ENCODE measurements around the gene MTERF1. TPM values are rescaled to one million over a fixed set of nuclear protein-coding genes. Genes with fewer than 3 reads are reported as not detected.

Gene MTERF1
- total and polyA plus RNA-seq, 2 experiments from 2014 or later: 14.5 to 19.7 TPM

- ATAC-seq (no peak), DNase-seq (ENCODE audit: low spot score) (no peak)
- TF ChIP-seq ZNF114 (CRISPR knock-in tag; IDR thresholded peaks at IDR 0.05) (no peak), POLR2AphosphoS5 (IDR thresholded peaks at IDR 0.05; ENCODE audit: low read depth) (no peak), ZNF462 (CRISPR knock-in tag; IDR thresholded peaks at IDR 0.05) (no peak), NANOG (IDR thresholded peaks at IDR 0.05; ENCODE audit: borderline replicate concordance) (no peak), JUNB (IDR thresholded peaks at IDR 0.05; ENCODE audit: unreplicated experiment) (no peak)
- no peak overlapping the region for H3K4me2 ChIP-seq
- Mint-ChIP-seq H3K4me3 (no peak overlapping the region), H3K4me1 (peaks cover 5% of the 10 kb centered on the region; the same call in 2 of the 3 replicates), H3K27ac (no peak overlapping the region), H3K9me3 (no peaks in the 10 kb centered on the region), H3K36me3 (ENCODE audit: low read depth) (no peaks in the 10 kb centered on the region; the same call in 2 of the 3 replicates), H3K27me3 (ENCODE audit: insufficient read depth, low read depth, poor library complexity) (peaks cover 2% of the 10 kb centered on the region)
- no peaks in the 10 kb centered on the region for H3K4me1 ChIP-seq (ENCODE audit: insufficient read depth)
- H3K9me2 ChIP-seq (ENCODE audit: insufficient read depth): no peaks in the 10 kb centered on the region
- peaks cover 9% of the 10 kb centered on the region; the same call in 1 of the 2 replicates for H3K36me3 ChIP-seq (ENCODE audit: insufficient read depth)
- H3K79me2 ChIP-seq (replicated peaks; ENCODE audit: insufficient read depth): peaks cover 39% of the 10 kb centered on the region
- H3K27ac ChIP-seq (ENCODE audit: low read depth): no peak overlapping the region
- H3K27me3 ChIP-seq (ENCODE audit: insufficient read depth): no peaks in the 10 kb centered on the region
- H2AFZ ChIP-seq: no peak overlapping the region
- no peaks in the 10 kb centered on the region; the same call in 1 of the 2 replicates for H4K20me1 ChIP-seq (replicated peaks; ENCODE audit: insufficient read depth)
- H3F3A ChIP-seq (replicated peaks; ENCODE audit: low read depth): no peaks in the 10 kb centered on the region
- H3K4me3 ChIP-seq: no peak overlapping the region
These were observed 4.7 kb downstream of the MTERF1 start for GRCh38 chr7:91875851-91876250.

GRCh38 chr7:91872928-91873327, 7.6 kb downstream of the MTERF1 start:
- no peaks in the 10 kb centered on the region for H3K4me1 Mint-ChIP-seq
- Histone ChIP-seq H3K27me3 (ENCODE audit: insufficient read depth) (no peaks in the 10 kb centered on the region), H3F3A (replicated peaks; ENCODE audit: low read depth) (no peaks in the 10 kb centered on the region), H3K36me3 (ENCODE audit: insufficient read depth) (peaks cover 9% of the 10 kb centered on the region; the same call in 1 of the 2 replicates), H3K79me2 (replicated peaks; ENCODE audit: insufficient read depth) (peaks cover 17% of the 10 kb centered on the region; the same call in 1 of the 2 replicates), H2AFZ (no peak overlapping the region), H3K4me3 (no peak overlapping the region), H3K27ac (ENCODE audit: low read depth) (no peak overlapping the region), H3K4me1 (ENCODE audit: insufficient read depth) (no peaks in the 10 kb centered on the region), H3K9me2 (ENCODE audit: insufficient read depth) (no peaks in the 10 kb centered on the region), H4K20me1 (replicated peaks; ENCODE audit: insufficient read depth) (no peaks in the 10 kb centered on the region; the same call in 1 of the 2 replicates), H3K4me2 (no peak overlapping the region)
- DNase-seq (ENCODE audit: low spot score) (no peak), ATAC-seq (no peak)
- H3K27ac Mint-ChIP-seq: no peak overlapping the region
- H3K36me3 Mint-ChIP-seq (ENCODE audit: low read depth): no peaks in the 10 kb centered on the region; the same call in 2 of the 3 replicates
- H3K4me3 Mint-ChIP-seq: no peak overlapping the region
- TF ChIP-seq CREB1 (CRISPR knock-in tag; IDR thresholded peaks at IDR 0.05; ENCODE audit: low read depth): no peak
- TF ChIP-seq POLR2AphosphoS5 (IDR thresholded peaks at IDR 0.05; ENCODE audit: low read depth): no peak
- no peak for TF ChIP-seq CTCF (conservative IDR thresholded peaks at IDR 0.05; ENCODE audit: low read depth in 2 of 2)
- peaks cover 2% of the 10 kb centered on the region for H3K27me3 Mint-ChIP-seq (ENCODE audit: insufficient read depth, low read depth, poor library complexity)
- H3K9me3 Mint-ChIP-seq: no peaks in the 10 kb centered on the region
